NOMO-1 treated with dmso at 0.1 percent for 144 hours (cell line): ENCODE results near the gene SYCP3.
"Not testable (repeated sequence)": the region's sequence is repeated elsewhere in the genome, so short reads cannot be mapped to it uniquely, and the experiment has no call there.

ENCODE experiments used
- DNase-seq: peaks from one replicate; lab custom pipeline; 2025; ENCODE audit not compliant: unreplicated experiment; lab: John Stamatoyannopoulos, UW

The SYCP3 gene

DNA sequence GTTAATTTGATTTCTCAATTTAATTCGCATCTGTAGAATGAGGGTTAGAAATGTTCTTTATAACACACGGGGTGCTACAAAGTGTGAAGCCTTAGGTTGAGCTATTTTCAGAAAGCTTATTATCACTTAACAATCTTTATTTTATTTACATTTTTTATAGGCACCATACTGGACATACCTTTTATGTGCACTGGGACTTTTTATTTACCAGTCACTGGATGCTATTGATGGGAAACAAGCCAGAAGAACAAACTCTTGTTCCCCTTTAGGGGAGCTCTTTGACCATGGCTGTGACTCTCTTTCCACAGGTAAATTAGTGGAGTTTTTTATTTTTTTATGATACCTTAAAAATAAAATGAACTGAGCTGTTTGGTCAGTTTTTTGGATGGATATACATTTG, 25.3 kb downstream of the SYCP3 start:
- DNase-seq: no peak

DNA sequence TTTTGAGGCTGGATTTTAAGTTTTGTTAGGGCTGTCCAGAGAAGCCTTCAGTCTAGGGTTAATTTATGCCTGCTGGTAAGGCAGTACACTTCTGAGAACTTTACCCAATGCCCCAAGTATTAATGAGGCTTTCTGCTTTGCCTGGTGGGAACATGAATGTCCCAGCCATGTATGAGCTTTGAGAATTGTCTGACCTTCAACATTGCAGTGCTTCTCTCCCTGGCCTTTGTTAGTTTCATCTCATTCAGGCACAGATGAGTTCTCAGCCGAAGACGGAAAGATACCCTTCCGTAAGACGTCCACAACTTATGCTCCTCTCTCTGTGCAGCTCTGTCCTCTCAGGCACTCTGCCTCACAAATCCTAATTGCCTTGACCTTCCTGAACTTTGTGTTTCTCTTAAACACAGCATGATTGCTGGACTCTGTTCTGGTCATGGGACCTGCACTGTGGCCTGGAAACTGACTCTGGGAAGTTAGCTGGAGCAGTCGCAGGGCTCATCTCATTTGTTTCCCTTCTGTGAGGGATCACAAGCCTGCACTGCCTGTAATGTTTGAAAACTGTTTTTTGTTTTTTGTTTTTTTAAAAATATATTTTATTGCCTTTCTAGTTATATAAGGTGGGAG, 26.1 kb downstream of the SYCP3 start:
- no peak for DNase-seq

DNA sequence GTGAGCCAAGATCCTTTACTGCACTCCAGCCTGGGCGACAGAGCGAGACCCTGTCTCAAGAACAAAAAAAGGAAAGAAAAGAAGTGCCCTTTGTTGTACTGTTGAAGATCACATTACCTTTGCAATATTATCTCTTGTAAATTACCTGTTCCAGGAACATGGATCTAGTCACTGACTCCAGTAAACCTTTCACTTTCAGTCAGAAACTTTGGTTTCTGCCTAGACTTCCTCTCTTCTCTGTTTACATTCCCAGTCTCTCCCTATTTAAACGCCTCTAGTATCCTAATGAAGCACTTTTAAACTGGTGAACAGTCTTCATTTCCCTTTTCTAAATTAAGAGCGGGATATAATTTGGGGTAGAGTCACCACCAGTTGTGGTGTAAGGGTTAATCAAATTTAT, 29.0 kb downstream of the SYCP3 start:
- DNase-seq: no peak

DNA sequence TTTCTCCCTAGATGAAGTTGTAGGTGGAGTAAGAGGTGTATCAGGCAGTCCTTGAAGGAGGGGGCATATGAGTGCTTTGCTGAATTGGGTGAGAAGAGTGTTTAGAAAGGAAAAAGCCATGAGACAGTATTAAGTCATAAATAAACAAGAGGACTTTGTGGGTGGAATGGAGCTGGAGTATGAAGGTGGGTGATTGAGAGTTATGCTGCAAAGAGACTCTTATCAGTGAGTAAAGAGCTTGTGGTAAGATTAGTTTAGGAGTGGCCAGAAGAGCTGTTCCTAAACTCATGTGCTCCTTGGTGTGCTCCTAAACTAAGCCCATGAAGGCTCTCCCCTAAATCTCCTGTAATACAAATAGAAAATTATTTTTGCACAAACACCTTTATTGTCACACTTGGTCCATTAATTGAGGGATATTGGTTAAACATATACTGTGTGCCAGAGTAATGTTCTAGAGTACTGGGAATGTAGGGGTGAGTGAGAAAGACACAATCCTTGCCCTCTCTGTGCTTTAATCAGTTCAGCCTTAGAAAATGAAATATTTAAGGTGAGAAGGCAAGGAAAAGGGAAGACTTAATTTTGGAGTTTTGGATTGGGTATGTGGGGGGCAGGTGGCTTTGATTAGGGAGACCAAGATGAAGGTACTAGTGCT, 32.0 kb downstream of the SYCP3 start:
- DNase-seq: no peak

DNA sequence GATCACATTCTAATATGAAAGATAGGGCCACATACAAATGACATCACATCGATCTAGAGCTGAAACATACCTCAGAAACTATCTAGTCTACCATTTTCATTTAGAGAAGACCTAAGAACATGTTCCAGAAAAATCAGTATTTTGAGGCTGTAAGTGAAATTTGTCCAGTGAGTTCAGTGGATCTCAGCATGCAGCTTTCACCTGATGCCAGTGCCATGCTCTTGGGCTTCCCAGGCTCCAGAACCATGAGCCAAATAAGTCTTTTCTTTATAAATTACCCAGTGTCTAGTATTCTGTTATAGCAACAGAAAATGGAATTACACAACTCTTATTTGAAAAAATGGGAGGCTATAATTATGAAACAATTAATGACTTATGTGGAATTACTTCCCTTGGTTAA, 32.9 kb downstream of the SYCP3 start:
- no peak for DNase-seq

DNA sequence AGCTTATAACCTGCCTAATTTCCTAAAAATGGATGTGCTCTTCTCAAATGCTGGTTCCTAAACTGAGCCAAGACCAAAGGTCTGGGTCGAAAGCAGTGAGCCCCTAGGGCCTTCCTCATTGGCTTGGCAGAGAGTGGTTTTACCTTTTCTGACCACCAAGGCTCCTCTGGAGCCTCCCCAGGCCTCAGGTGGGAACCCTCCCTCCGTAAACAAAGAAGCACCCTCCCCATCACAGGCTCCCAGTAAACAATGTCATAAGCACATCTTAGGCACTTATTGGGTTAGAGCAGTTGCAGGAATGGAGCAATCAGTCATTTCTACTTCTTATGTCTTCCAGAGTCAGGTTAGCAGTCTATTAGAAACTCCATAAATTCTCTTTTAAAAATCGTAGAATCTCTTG, 35.8 kb downstream of the SYCP3 start:
- DNase-seq: no peak

DNA sequence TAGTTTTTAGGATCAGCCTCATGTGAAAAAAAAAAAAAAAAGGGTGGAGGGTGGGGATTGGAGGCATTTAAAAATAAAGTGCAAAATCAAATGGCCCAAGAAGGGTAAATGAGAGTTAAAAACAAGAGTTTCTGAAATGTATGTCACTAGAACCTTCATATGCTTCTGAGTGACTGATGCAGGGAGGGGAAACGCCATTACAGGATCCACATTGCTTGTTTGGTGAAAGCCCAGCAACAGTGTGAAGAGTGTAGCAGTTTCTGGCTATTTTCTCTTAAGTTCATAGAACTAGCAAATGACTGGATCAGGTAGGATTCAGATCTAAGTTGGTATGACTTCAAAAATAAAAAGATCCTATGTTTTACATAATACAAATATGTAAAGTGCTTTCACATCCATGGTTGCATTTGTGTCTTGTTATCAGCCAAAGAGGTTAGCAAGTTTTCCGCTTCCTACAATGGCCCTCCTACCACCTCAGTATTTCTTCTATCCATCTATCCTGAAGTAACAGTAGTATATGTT, 38.9 kb downstream of the SYCP3 start:
- no peak for DNase-seq

DNA sequence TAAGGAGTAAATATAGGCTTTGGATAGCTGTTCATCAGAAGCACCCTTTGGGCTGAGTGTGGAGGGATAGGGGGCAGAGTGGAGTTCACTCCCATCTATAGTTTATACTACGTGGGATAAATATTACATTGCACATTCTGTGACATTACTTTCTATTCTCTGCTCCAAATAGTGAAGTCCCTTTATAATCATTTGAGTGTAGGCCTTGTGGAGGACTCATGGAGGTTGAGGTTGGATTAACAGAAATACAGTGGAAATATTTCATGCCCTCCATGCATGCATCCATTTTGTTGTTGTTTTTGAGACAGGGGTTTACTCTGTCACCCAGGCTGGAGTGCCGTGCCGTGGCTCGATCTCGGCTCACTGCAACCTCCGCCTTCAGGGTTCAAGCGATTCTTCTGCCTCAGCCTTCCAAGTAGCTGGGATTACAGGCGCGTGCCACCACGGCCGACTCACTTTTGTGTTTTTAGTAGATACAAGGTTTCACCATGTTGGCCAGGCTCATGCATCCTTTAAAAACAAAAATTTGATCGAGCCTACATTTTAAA, 40.4 kb downstream of the SYCP3 start:
- no peak for DNase-seq

DNA sequence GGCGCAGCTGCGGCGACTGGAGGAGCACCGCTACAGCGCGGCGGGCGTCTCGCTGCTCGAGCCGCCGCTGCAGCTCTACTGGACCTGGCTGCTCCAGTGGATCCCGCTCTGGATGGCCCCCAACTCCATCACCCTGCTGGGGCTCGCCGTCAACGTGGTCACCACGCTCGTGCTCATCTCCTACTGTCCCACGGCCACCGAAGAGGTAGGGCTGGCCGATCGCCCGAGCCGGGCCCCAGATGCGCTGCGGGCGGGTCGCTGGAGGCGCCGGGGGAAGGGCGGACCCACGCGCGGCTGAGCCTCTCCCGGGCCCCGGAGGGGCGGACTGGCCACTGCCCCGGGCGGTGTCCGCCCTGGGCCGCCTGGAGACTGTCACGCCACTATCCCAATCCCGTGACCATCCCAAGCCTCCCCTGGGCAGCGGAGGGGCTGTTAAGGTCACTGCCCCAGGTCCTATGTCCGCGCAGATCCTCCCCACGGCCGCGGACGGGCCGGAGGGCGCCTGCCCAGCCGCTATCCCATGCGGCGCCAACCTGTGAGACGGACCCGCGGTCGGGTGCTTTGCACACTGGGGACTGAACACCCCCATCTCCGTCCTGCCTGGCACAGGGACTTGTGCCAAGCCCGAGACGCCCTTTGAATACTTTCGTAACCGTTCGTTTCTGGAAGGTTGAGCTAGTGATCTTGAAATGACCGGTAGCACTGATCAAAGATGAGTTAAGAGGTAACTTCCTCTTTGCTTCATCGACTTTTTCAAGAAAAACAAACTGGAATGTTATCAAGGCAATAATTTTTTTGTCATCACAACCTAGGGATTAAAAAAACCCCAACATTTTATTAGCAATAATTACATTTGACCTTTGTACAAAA, 41.1 kb downstream of the SYCP3 start:
- peak; percentile 14 for DNase-seq

DNA sequence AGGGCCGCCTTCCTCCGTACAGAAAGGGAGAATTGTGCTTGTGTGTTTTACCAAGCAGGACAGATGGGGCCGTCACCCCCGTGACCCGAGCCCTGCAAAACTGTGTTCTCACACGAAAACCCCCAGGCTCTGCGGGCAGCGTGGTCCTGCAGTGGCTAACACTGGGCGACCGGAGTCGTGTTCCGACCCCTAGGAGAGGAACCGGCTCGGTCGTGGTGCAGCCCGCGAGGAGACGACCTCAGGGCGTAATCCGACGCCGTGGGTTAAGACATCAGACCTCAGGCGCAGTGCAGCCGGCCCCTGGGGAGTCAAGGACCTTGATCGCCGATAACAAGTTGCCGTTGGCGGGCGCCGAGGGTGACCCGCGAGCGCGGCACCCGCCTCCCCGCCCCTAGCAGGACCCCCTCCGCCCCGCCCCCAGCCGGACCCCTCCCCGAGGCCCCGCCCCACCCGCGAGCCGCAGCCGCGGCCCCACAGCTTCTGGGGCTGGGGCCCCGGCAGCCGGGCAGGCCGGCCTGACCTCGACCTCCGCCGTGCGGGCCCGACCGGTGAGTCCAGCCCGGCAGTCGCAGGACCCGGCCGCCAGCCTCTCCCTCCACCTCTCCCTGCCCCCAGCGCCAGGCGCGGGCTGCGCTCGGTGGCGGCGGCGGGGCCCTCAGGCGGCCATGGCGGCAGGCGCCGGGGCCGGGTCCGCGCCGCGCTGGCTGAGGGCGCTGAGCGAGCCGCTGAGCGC, 41.9 kb downstream of the SYCP3 start, which contains the start of gene CHPT1:
Gene CHPT1 (plus strand): TSS at position 444 of the 733 bp plus-strand sequence. CDS start 222 bp downstream, at position 666.
- DNase-seq: no peak

DNA sequence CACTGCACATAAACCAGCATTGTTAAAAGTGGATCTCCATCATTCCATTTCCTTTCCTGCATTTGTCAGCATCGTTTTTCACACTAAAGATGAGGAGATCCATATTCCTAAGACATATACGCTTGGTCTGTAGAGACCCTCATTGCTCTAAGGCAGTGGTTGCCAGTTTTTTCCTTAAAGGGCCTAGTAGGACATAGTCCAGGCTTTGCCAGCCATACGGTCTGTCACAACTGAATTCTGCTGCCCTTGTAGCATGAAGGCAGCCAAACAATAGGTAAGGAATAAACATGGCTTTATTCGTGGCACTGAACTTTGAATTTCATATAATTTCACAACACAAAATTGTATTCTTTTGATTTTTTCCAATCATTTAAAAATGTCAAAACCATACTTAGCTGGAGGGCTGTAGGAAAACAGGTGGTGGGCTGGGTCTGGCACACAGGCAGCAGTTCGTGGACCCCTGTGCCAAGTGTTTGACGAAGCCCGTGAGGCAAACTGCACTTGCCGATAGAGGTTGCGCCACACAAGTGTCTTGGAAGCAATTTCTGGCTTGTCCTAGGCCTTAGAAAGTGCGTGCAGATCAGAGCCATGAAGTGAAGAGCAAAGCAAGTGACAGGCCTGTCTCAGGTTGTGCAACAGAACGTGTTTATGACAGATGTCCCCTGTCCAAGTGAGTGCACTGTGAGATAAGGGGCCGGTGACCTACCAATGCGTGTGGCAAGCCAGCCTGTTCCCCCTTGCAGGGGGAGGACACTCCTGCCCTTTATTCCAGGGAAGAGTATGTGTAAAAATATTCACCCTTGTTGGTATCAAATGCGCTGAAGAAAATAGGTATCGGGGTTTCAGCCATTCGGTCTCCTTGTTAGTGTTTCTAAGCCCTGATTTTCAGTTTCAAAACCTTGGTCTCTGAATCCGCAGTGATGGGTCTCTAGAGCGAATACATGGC, 42.7 kb downstream of the SYCP3 start:
- peak; percentile 67 for DNase-seq

DNA sequence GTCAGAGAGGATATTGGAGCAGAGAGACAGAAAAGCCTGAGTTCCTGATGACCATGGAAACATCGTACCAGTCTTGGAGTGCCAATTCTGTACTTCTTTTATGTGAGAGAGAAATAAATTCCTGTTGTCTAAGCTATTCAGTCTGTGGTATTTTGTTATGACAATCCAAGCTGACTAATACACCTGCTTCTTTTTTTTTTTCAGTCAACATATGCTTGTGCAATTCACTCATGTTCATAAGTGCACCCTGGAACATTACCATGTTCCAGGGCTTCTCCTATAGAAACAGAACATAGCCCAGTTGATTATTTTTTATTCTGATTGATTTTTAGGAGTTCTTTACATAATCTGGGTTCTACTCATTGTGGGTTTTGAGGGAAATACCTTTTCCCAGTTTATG, 43.6 kb downstream of the SYCP3 start:
- no peak for DNase-seq

DNA sequence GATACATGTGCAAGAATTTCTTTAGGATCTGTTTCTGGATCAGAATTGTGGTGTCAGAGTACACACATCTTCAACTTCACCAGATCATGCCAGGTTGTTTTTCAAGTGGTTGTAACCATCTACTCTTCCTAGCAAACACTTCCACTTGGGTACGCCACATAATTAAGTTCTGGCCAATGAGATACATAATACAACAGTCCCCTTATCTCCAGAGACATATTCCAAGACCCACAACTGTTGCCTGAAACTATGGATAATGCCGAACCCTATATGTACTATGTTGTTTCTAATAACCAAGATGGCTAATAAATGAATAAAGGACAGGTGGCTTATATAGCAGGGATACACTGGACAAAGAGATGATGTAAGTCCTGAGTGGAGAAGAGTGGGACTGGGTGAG, 44.3 kb downstream of the SYCP3 start:
- DNase-seq: no peak

DNA sequence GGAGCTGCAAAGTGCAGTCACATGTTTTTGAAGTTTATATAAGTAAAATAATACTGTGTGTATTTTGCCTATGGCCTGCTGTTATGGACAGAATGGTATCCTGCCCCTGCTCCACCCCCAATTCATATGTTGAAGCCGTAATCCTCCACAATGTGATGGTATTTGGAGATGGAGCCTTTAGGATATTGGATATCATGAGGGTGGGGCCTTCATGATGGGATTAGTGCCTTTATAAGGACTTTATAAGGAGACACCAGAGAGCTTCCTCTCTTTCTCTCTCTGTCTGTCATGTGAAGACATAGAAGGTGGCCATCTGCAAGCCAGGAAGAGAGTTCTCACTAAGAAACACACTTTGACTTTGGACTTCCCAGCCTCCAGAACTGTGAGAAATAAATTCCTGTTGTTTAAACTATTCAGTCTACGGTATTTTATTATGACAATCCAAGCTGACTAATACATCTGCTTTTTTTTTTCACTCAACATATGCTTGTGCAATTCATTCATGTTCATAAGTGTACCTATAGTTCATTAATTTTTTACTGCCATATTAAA, 44.9 kb downstream of the SYCP3 start:
- no peak for DNase-seq

DNA sequence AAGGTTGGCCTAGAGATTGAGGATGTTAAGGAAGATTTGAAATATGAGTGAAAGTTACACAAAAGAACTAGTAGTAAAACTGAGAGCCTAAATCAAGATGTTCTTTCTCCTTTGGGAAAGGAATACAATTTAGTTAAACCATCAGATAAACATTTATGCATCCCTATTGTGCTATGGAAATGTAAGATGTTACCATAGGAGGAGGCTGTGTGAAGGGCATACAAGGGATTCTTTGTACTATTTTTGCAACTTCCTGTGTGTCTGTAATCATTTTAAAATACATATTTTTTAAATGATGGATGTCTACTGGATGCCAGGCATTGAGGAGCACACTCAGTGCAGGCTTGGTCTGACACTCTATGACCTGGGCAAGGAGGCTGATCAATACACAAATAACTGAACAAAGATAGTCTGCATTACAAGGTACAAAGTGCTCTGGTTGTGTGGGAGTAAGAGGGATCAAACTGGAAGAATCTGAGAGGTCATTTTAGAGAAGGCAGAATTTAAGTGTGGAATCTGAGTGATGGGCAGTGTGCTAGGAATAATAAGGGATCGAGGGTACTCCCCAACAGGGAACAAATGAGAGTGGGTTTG, 47.7 kb downstream of the SYCP3 start:
- no peak for DNase-seq

DNA sequence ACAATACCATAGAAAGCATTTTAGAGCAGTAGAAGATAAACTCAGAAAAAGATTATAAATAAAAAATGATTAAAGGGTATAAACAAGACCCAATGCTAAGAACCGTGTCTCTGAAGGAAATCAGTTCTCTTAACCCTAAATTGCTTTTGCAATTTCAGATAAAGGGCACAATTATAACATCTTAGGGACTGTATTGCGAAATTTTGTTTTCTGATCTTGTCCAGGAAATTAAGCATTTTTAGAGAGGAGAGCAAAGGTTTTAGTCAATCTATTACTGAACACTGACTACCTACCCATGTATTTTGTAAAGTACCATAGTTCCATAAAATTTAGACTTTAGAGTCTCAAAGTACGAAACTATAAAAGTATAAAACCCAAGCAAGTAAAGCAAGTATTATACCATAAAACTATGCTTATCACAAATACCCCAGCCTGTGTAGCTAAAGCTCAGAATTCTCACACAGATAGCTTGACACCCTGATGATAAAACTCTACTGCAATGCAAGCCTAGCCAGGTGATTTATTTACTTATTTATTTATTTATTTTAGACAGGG, 48.6 kb downstream of the SYCP3 start:
- no peak for DNase-seq

DNA sequence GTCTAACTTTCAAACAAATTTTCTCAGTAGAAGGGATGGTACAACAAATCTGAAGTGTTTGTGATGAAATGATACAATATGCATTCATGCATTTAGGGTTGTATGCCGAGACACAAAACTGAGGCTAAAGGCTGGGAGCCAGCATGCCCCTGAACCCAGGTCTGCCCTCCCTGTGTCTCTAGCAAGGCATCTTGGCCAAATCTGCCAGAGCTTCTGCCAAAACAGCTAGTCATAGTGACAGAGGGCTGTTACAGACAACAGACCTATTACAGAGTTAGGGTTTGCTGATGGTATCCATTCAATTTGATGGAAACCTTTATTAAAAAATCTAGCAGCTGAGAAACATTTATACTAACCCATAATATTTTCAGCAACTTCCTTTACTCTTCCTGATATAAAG, 53.1 kb downstream of the SYCP3 start:
- no peak for DNase-seq

DNA sequence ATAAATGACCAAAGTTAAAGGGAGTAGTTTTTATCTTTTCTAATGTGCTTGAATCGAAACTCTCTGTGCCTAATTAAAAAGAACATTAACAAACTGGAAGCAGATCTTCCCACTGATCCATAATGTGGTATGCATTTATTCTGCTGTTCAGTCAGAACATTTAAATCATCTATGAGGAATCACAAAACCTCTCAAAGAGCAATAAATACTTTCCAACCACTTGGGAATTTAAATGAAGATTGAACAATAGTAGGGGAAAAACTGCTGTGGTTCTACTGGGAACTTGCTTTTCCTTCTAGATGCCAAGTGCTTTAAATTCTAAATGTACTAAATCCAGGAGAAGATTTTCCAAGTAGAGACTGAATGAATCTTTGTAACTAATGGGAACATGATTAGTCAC, 54.2 kb downstream of the SYCP3 start:
- no peak for DNase-seq

DNA sequence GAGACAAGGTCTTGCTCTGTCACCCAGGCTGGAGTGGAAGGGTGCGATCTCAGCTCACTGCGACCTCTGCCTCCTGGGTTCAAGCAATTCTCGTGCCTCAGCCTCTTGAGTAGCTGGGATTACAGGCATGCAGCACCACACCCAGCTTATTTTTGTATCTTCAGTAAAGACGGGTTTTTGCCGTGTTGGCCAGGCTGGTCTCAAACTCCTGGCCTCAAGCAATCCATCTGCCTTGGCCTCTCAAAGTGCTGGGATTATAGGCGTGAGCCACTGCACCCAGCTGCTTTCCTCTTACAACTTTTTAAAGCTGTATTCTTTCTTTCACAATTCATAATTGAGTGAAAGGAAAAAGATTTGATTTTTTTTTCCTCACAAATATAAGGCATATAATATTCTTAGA, 57.6 kb downstream of the SYCP3 start:
- DNase-seq: not testable (repeated sequence)
